HG03354 (cell line): ENCODE results near the gene OR10J1.

Source experiments
- ATAC-seq: cut with Tn5 transposase; IDR thresholded peaks from one replicate; pipeline ENCODE4 v1.9.1; 2021; ENCODE audit warnings: mild to moderate bottlenecking; ENCODE audit not compliant: unreplicated experiment, poor library complexity, severe bottlenecking

The OR10J1 gene

DNA sequence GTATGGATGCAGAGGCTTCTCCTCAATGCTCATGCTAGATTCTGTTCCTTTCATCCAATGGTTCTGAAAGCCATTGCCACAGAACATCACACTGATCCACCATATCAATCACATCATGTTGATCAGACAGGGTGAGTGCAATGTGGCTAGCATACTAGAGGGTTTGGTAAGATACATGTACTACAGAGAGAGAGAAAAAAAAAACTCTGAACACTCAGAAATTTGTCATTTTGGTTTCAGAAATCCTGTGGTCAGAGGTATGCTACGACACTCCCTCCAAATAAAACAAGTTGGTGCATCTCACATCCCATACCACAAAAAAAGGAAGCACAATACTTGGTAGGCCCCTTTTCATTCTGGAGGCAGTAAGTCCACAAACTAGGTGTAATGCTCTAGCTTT is 35.4 kb downstream of the OR10J1 start:
- ATAC-seq = no peak

DNA sequence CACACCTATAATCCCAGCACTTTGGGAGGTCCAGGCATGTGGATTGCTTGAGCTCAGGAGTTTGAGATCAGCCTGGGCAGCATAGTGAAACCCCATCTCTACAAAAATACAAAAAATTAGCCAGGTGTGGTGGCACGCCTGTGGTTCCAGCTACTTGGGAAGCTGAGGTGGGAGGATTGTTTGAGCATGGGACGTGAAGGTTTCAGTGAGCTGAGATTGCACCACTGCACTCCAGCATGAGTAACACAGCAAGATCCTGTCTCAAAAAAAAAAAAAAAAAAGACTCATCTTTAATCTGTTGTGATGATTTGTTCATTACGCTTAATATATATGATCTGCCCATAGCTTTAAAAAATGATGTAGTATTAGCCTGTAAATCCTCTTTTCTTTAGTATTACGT is 44.0 kb downstream of the OR10J1 start:
- no peak for ATAC-seq
